ENCODE results near the gene NPB. TPM values are rescaled to one million over a fixed set of nuclear protein-coding genes. Genes with fewer than 3 reads are reported as not detected.
A peak's percentile ranks its signal among the peaks of the same experiment; 100 is the strongest.

NPB gene
- total and polyA plus RNA-seq, 4 donors = 0.15 to 0.92 (median 0.55) TPM

DNA sequence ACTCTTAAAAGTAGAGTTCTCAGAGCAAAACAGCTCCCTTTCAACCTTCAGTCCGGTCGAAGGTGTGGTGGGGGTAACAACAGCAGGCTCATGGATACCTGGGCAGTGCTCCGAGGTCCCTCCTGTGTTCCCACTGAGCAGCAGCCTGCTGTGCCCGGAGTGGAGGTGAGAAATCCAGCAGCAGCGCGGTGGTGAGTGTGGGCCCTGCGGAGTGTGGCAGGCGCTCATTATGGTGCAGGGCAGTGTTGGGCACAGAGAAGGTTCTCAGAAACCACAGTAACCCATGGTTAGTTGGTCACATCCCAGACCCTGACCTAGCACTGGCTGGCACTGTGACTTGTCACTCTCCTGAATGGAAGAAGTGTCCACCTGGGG, 36.7 kb upstream of the NPB start:
- H3K4me1 ChIP-seq (ENCODE audit: control insufficient read depth in 4 of 4, insufficient read depth in 4 of 4, low read length in 3 of 4) = peaks cover 20 to 78% (median 58%) of the 10 kb centered on the region in 4 donors
- H3K9ac ChIP-seq (ENCODE audit: low read depth in 1 of 2, low read length in 2 of 2) = peak overlapping the region; percentile 8 to 83
- no peak overlapping the region for H3K4me3 ChIP-seq (ENCODE audit: low read depth in 1 of 3, low read length in 3 of 3)
- WGBS = 87% methylated on average over 8 of the region's 8 CpGs
- TF ChIP-seq HNF4A (conservative IDR thresholded peaks at IDR 0.05) (no peak), SP1 (IDR thresholded peaks at IDR 0.05) (no peak), FOXA1 (IDR thresholded peaks at IDR 0.05) (no peak), YY1 (IDR thresholded peaks at IDR 0.05) (no peak), NR2F2 (IDR thresholded peaks at IDR 0.05) (no peak), TAF1 (conservative IDR thresholded peaks at IDR 0.05) (no peak)
- TF ChIP-seq, protein P1, sequence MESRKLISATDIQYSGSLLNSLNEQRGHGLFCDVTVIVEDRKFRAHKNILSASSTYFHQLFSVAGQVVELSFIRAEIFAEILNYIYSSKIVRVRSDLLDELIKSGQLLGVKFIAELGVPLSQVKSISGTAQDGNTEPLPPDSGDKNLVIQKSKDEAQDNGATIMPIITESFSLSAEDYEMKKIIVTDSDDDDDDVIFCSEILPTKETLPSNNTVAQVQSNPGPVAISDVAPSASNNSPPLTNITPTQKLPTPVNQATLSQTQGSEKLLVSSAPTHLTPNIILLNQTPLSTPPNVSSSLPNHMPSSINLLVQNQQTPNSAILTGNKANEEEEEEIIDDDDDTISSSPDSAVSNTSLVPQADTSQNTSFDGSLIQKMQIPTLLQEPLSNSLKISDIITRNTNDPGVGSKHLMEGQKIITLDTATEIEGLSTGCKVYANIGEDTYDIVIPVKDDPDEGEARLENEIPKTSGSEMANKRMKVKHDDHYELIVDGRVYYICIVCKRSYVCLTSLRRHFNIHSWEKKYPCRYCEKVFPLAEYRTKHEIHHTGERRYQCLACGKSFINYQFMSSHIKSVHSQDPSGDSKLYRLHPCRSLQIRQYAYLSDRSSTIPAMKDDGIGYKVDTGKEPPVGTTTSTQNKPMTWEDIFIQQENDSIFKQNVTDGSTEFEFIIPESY (IDR thresholded peaks at IDR 0.05) = no peak
- TF ChIP-seq, protein P2, sequence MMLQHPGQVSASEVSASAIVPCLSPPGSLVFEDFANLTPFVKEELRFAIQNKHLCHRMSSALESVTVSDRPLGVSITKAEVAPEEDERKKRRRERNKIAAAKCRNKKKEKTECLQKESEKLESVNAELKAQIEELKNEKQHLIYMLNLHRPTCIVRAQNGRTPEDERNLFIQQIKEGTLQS (IDR thresholded peaks at IDR 0.05) = no peak
- TF ChIP-seq, protein P3, sequence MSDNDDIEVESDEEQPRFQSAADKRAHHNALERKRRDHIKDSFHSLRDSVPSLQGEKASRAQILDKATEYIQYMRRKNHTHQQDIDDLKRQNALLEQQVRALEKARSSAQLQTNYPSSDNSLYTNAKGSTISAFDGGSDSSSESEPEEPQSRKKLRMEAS (IDR thresholded peaks at IDR 0.05) = no peak
- no peak for DNase-seq (ENCODE audit: low spot score)
- peaks cover 0 to 6% (median 2%) of the 10 kb centered on the region in 4 donors for H3K36me3 ChIP-seq (ENCODE audit: control insufficient read depth in 4 of 4, insufficient read depth in 3 of 4, low read depth in 1 of 4, low read length in 3 of 4)
- peak overlapping the region; percentile 92 to 95 for H3K27ac ChIP-seq (ENCODE audit: low read depth in 1 of 2, low read length in 2 of 2)
- H3K27me3 ChIP-seq (ENCODE audit: control insufficient read depth in 4 of 4, insufficient read depth in 4 of 4, low read length in 3 of 4) = no peaks in the 10 kb centered on the region
- H3K9me3 ChIP-seq (ENCODE audit: control insufficient read depth in 4 of 4, low read length in 3 of 4) = no peaks in the 10 kb centered on the region

DNA sequence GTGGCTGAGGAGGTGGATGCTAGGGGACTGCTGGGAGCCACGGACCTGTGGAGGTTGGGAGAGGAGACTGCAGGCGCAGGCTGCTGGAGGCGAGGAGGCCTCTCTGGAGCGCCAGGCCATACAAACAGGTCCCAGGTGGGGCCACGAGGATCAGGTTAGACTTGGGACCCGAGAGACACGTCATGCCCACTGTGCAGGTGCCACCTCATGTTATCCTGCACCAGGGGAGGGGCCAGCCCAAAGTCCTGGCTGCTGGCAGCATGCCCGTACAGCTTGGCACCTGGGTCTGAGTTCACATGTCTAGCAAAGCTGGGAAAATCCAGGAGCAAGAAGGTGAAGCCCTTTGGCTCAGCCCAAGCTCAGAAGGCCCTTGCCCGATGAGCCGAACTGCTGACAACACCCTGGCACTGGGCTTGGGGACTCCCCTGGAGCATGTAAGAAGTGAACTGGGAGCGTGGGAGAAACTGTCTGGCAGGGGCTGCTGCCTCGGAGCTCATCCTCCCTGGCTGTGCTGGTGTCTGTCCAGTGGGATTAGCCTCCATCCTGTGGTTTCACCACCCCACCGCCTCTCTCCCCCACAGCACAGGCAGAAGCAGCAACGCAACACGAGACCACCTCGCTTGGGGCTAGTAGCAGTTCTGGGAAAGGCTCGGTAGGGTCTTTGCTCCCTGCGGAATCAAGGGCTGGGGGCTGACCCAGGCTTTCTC, 36.2 kb upstream of the NPB start:
- TF ChIP-seq SP1 (IDR thresholded peaks at IDR 0.05) (peak; percentile 98), YY1 (IDR thresholded peaks at IDR 0.05) (peak; percentile 64), HNF4G (IDR thresholded peaks at IDR 0.05) (peak; percentile 94), NR2F2 (IDR thresholded peaks at IDR 0.05) (peak; percentile 46), EGR1 (IDR thresholded peaks at IDR 0.05; ENCODE audit: low read depth in 2 of 2) (peak; percentile 11 to 77), RAD21 (IDR thresholded peaks at IDR 0.05) (peak; percentile 46 to 55), FOXA1 (IDR thresholded peaks at IDR 0.05) (peak; percentile 38), GABPA (IDR thresholded peaks at IDR 0.05 in 1 of 2, conservative IDR thresholded peaks at IDR 0.05 in 1 of 2) (peak in 1 of 2 donors; percentile 83), RXRA (IDR thresholded peaks at IDR 0.05) (peak; percentile 87 to 97), HNF4A (conservative IDR thresholded peaks at IDR 0.05) (peak; percentile 97 to 99), FOXA2 (IDR thresholded peaks at IDR 0.05) (peak; percentile 55), JUND (IDR thresholded peaks at IDR 0.05) (peak; percentile 62 to 83), TAF1 (conservative IDR thresholded peaks at IDR 0.05) (no peak)
- TF ChIP-seq, protein P4, sequence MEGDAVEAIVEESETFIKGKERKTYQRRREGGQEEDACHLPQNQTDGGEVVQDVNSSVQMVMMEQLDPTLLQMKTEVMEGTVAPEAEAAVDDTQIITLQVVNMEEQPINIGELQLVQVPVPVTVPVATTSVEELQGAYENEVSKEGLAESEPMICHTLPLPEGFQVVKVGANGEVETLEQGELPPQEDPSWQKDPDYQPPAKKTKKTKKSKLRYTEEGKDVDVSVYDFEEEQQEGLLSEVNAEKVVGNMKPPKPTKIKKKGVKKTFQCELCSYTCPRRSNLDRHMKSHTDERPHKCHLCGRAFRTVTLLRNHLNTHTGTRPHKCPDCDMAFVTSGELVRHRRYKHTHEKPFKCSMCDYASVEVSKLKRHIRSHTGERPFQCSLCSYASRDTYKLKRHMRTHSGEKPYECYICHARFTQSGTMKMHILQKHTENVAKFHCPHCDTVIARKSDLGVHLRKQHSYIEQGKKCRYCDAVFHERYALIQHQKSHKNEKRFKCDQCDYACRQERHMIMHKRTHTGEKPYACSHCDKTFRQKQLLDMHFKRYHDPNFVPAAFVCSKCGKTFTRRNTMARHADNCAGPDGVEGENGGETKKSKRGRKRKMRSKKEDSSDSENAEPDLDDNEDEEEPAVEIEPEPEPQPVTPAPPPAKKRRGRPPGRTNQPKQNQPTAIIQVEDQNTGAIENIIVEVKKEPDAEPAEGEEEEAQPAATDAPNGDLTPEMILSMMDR (IDR thresholded peaks at IDR 0.05; ENCODE audit: low read depth, low read length, missing input control) = no peak
- TF ChIP-seq, protein P5, sequence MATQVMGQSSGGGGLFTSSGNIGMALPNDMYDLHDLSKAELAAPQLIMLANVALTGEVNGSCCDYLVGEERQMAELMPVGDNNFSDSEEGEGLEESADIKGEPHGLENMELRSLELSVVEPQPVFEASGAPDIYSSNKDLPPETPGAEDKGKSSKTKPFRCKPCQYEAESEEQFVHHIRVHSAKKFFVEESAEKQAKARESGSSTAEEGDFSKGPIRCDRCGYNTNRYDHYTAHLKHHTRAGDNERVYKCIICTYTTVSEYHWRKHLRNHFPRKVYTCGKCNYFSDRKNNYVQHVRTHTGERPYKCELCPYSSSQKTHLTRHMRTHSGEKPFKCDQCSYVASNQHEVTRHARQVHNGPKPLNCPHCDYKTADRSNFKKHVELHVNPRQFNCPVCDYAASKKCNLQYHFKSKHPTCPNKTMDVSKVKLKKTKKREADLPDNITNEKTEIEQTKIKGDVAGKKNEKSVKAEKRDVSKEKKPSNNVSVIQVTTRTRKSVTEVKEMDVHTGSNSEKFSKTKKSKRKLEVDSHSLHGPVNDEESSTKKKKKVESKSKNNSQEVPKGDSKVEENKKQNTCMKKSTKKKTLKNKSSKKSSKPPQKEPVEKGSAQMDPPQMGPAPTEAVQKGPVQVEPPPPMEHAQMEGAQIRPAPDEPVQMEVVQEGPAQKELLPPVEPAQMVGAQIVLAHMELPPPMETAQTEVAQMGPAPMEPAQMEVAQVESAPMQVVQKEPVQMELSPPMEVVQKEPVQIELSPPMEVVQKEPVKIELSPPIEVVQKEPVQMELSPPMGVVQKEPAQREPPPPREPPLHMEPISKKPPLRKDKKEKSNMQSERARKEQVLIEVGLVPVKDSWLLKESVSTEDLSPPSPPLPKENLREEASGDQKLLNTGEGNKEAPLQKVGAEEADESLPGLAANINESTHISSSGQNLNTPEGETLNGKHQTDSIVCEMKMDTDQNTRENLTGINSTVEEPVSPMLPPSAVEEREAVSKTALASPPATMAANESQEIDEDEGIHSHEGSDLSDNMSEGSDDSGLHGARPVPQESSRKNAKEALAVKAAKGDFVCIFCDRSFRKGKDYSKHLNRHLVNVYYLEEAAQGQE (IDR thresholded peaks at IDR 0.05) = peak; percentile 77
- TF ChIP-seq, protein P1 (IDR thresholded peaks at IDR 0.05) = peak; percentile 84
- TF ChIP-seq, protein P2 (IDR thresholded peaks at IDR 0.05) = peak; percentile 74
- TF ChIP-seq, protein P3 (IDR thresholded peaks at IDR 0.05) = peak; percentile 99
- H3K27ac ChIP-seq (ENCODE audit: low read depth in 1 of 2, low read length in 2 of 2) = peak overlapping the region; percentile 92 to 95
- no peaks in the 10 kb centered on the region for H3K27me3 ChIP-seq (ENCODE audit: control insufficient read depth in 4 of 4, insufficient read depth in 4 of 4, low read length in 3 of 4)
- DNase-seq (ENCODE audit: low spot score) = no peak
- no peak overlapping the region for H3K4me3 ChIP-seq (ENCODE audit: low read depth in 1 of 3, low read length in 3 of 3)
- H3K4me1 ChIP-seq (ENCODE audit: control insufficient read depth in 4 of 4, insufficient read depth in 4 of 4, low read length in 3 of 4) = peaks cover 20 to 79% (median 58%) of the 10 kb centered on the region in 4 donors
- H3K36me3 ChIP-seq (ENCODE audit: control insufficient read depth in 4 of 4, insufficient read depth in 3 of 4, low read depth in 1 of 4, low read length in 3 of 4) = peaks cover 0 to 6% (median 2%) of the 10 kb centered on the region in 4 donors
- H3K9ac ChIP-seq (ENCODE audit: low read depth in 1 of 2, low read length in 2 of 2) = peak overlapping the region; percentile 29 to 83
- H3K9me3 ChIP-seq (ENCODE audit: control insufficient read depth in 4 of 4, low read length in 3 of 4) = no peaks in the 10 kb centered on the region
- 40% methylated on average over 18 of the region's 18 CpGs for WGBS

Data from liver (tissue), 9 donors.